IMR-90 (cell line): Measurements from ENCODE around the gene UPB1.

Experiments used
- CEBPB ChIP-seq: IDR thresholded peaks from 2 replicates; pipeline ENCODE4 v1.6.1; 2012; ENCODE audit warnings: low read depth, low read length, improper control_type of control experiment
- FOS ChIP-seq: fragments of 150-350 bp; IDR thresholded peaks from 2 replicates; pipeline ENCODE4 v1.6.1; 2016; ENCODE audit warnings: low read depth, low read length
- MAZ ChIP-seq: IDR thresholded peaks from 2 replicates; pipeline ENCODE4 v1.6.1; 2012; ENCODE audit warnings: low read depth, mild to moderate bottlenecking, low read length, improper control_type of control experiment, moderate library complexity, borderline replicate concordance
- NFE2L2 ChIP-seq: fragments of 150-350 bp; IDR thresholded peaks from 2 replicates; pipeline ENCODE4 v1.6.1; 2016; ENCODE audit warnings: low read depth, mild to moderate bottlenecking, low read length
- POLR2A ChIP-seq: IDR thresholded peaks from 2 replicates; pipeline ENCODE4 v1.6.1; 2012; ENCODE audit warnings: mild to moderate bottlenecking, low read depth, low read length
- RAD21 ChIP-seq: IDR thresholded peaks from 2 replicates; pipeline ENCODE4 v1.6.1; 2012; ENCODE audit warnings: low read length, improper control_type of control experiment
- RCOR1 ChIP-seq: IDR thresholded peaks from 2 replicates; pipeline ENCODE4 v1.6.1; 2012; ENCODE audit warnings: mild to moderate bottlenecking, low read length, improper control_type of control experiment; ENCODE audit not compliant: insufficient replicate concordance
- SMC3 ChIP-seq: fragments of 150-350 bp; IDR thresholded peaks from 2 replicates; pipeline ENCODE4 v1.6.1; 2016; ENCODE audit warnings: low read depth, mild to moderate bottlenecking, antibody characterized with exemption, low read length, moderate library complexity
- TF ChIP-seq, protein P1 (sequence below): conservative IDR thresholded peaks from 2 replicates; pipeline ENCODE4 v1.5.1; 2012; ENCODE audit warnings: mild to moderate bottlenecking, low read depth, low read length, improper control_type of control experiment

GRCh38 chr22:24504540-24504939, 9.4 kb downstream of the UPB1 start:
- TF ChIP-seq, protein P1, sequence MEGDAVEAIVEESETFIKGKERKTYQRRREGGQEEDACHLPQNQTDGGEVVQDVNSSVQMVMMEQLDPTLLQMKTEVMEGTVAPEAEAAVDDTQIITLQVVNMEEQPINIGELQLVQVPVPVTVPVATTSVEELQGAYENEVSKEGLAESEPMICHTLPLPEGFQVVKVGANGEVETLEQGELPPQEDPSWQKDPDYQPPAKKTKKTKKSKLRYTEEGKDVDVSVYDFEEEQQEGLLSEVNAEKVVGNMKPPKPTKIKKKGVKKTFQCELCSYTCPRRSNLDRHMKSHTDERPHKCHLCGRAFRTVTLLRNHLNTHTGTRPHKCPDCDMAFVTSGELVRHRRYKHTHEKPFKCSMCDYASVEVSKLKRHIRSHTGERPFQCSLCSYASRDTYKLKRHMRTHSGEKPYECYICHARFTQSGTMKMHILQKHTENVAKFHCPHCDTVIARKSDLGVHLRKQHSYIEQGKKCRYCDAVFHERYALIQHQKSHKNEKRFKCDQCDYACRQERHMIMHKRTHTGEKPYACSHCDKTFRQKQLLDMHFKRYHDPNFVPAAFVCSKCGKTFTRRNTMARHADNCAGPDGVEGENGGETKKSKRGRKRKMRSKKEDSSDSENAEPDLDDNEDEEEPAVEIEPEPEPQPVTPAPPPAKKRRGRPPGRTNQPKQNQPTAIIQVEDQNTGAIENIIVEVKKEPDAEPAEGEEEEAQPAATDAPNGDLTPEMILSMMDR: no peak
- no peak for TF ChIP-seq POLR2A
- TF ChIP-seq SMC3: no peak
- no peak for TF ChIP-seq MAZ
- no peak for TF ChIP-seq RAD21
- TF ChIP-seq CEBPB: no peak
- TF ChIP-seq FOS: no peak
- no peak for TF ChIP-seq NFE2L2
- TF ChIP-seq RCOR1: no peak
